Tibial artery (tissue), 4 donors: ENCODE data around the gene B4GALT6.

Experiments
- DNase-seq, 2 donors: peaks; one replicate each; pipeline ENCODE4 v3.0.0-alpha.2; 2019
- H3K27ac ChIP-seq, 2 donors: fragments of 200-600 bp; sonication (generic) in 1 of 2; 1 replicate in 1 of 2; 2 replicates in 1 of 2; pipeline ENCODE4 v1.5.1; 2018 to 2019; ENCODE audit warnings: mild to moderate bottlenecking in 1 of 2
- H3K27me3 ChIP-seq, 2 donors: fragments of 200-600 bp; sonication (generic) in 1 of 2; one replicate each; pipeline versions ENCODE4 v1.5.1 to v1.6.0; 2016 to 2019
- H3K36me3 ChIP-seq, 3 donors: fragments of 200-600 bp; sonication (generic) in 2 of 3; one replicate each; pipeline ENCODE4 v1.5.1; 2016 to 2019; ENCODE audit warnings: mild to moderate bottlenecking in 2 of 3
- H3K4me1 ChIP-seq, 4 donors: fragments of 200-600 bp; sonication (generic) in 2 of 4; 1 replicate in 3 of 4; 2 replicates in 1 of 4; pipeline ENCODE4 v1.5.1; 2016 to 2019
- H3K4me3 ChIP-seq, 2 donors: fragments of 200-600 bp; sonication (generic) in 1 of 2; 1 replicate in 1 of 2; 2 replicates in 1 of 2; pipeline ENCODE4 v1.5.1; 2018 to 2019; ENCODE audit warnings: mild to moderate bottlenecking in 2 of 2
- H3K9me3 ChIP-seq, 3 donors: fragments of 200-600 bp; sonication (generic) in 1 of 3; one replicate each; pipeline ENCODE4 v1.5.1; 2016 to 2019
- CTCF ChIP-seq, 2 experiments: fragments of 200-600 bp in 1 of 2; fragments of 450-650 bp in 1 of 2; IDR thresholded peaks; one replicate each; pipeline ENCODE4 v1.5.1; 2017 to 2019; ENCODE audit warnings: antibody characterized with exemption in 2 of 2, mild to moderate bottlenecking in 1 of 2, moderate library complexity in 1 of 2
- intact Hi-C: fragments of 100-400 bp; cut with DNase I; formaldehyde crosslinking; loops from one replicate; pipeline ENCODE4 v1.15.0; 2023; ENCODE audit warnings: low total_unique reads

Gene B4GALT6

DNA sequence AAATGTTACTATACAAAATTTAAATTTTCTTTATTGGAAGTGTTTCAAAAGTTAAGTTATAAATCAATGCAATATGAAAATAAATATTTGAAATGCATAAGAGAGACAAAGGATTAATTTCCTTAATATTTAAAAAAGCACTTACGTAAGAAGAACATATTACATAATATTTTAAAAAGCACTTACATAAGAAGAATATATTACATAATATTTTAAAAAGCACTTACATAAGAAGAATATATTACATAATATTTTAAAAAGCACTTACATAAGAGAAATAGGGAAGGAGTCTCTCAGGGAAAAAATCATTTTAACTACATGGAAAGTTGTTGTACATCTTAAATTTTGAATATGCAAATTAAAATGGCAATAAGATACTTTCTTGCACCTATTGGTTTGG lies 17.4 kb upstream of the B4GALT6 start:
- no peaks in the 10 kb centered on the region for H3K27me3 ChIP-seq

GRCh38 chr18:31700990-31701389 lies 16.6 kb upstream of the B4GALT6 start:
- no peaks in the 10 kb centered on the region for H3K27me3 ChIP-seq

More for the DNA sequence above, 17.4 kb upstream of the B4GALT6 start:
- DNase-seq = no peak
- Histone ChIP-seq H3K36me3 (no peaks in the 10 kb centered on the region), H3K4me3 (no peak overlapping the region), H3K4me1 (no peaks in the 10 kb centered on the region), H3K27ac (no peak overlapping the region), H3K9me3 (peaks cover 0 to 5% (median 0%) of the 10 kb centered on the region in 3 donors)
- no peak for TF ChIP-seq CTCF (IDR thresholded peaks at IDR 0.05)
- intact Hi-C loops = no loop called here

GRCh38 chr18:31697351-31698298 lies 13.2 kb upstream of the B4GALT6 start:
- Histone ChIP-seq H3K9me3 (peaks cover 0 to 5% (median 0%) of the 10 kb centered on the region in 3 donors), H3K4me1 (no peaks in the 10 kb centered on the region), H3K27me3 (no peaks in the 10 kb centered on the region), H3K27ac (no peak overlapping the region), H3K4me3 (no peak overlapping the region), H3K36me3 (no peaks in the 10 kb centered on the region)
- no peak for DNase-seq
- intact Hi-C loops = no loop called here
- no peak for TF ChIP-seq CTCF (IDR thresholded peaks at IDR 0.05)

More at GRCh38 chr18:31700990-31701389, 16.6 kb upstream of the B4GALT6 start:
- Histone ChIP-seq H3K9me3 (peaks cover 0 to 5% (median 0%) of the 10 kb centered on the region in 3 donors), H3K4me3 (no peak overlapping the region), H3K36me3 (no peaks in the 10 kb centered on the region), H3K27ac (no peak overlapping the region), H3K4me1 (no peaks in the 10 kb centered on the region)
- DNase-seq = no peak
- no peak for TF ChIP-seq CTCF (IDR thresholded peaks at IDR 0.05)
- intact Hi-C loops = no loop called here

GRCh38 chr18:31695989-31696388 lies 11.6 kb upstream of the B4GALT6 start:
- Histone ChIP-seq H3K27ac (no peak overlapping the region), H3K4me1 (no peaks in the 10 kb centered on the region), H3K9me3 (peaks cover 0 to 5% (median 0%) of the 10 kb centered on the region in 3 donors), H3K4me3 (no peak overlapping the region), H3K27me3 (no peaks in the 10 kb centered on the region), H3K36me3 (no peaks in the 10 kb centered on the region)
- no peak for DNase-seq
- TF ChIP-seq CTCF (IDR thresholded peaks at IDR 0.05) = no peak
- intact Hi-C loops = no loop called here

DNA sequence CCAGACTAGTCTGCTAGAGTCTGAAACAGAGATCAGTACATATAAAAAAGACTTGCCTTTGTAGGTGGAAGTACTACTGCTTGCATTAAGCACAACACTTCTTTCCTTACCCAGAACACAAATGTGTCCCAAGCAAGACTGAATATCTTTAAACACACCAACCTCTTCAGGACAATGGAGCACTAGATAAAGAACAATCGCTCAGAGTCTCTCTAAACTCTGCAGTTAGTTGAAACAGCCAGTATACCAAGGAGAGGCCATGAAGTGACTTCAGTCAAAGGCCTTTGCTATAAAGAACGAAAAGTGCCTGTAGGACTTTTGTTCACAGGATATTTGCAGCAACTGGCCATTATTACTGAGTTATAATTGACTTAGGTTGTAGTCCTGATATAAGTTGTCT lies 9.9 kb upstream of the B4GALT6 start:
- Histone ChIP-seq H3K27me3 (no peaks in the 10 kb centered on the region), H3K27ac (no peak overlapping the region), H3K4me3 (no peak overlapping the region), H3K9me3 (peaks cover 0 to 5% (median 0%) of the 10 kb centered on the region in 3 donors), H3K36me3 (no peaks in the 10 kb centered on the region), H3K4me1 (no peaks in the 10 kb centered on the region)
- no peak for DNase-seq
- no peak for TF ChIP-seq CTCF (IDR thresholded peaks at IDR 0.05)
- intact Hi-C loops = no loop called here
